ENCODE data around the gene SLC28A3.

The SLC28A3 gene

DNA sequence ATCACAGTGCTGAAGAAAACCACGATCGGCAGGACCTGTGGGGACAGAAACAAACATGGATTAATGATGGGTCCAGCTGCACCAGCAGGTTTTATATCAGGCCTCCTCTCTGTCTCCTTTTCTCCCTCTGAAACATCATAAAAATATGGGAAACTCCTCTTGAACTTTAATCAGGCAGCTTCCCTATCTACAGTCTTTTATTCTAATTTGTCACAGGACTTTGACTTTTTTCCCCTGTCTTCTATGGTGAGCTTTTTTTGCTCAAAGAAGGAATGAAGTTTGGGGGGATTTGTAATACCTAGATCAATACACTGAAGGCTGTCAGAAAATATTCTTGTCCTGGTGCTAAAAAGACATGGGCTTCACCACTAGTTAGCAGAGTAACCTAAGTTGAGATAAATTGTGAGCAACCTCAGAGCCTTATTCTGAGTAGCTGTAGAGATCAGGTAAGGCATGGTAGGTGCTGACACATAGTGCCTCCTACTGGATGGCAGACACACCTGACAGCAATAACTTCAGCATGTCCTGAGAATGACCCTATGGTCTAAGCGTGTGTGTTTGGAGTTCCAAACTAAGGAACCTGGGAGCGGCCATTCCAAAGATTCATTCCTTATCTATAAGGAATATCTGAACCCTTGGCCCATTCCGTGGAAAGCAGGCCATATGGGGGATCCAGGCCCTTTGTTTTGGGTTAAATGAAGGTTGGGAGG is 46.2 kb downstream of the SLC28A3 start:
- DNase-seq, result no peak

DNA sequence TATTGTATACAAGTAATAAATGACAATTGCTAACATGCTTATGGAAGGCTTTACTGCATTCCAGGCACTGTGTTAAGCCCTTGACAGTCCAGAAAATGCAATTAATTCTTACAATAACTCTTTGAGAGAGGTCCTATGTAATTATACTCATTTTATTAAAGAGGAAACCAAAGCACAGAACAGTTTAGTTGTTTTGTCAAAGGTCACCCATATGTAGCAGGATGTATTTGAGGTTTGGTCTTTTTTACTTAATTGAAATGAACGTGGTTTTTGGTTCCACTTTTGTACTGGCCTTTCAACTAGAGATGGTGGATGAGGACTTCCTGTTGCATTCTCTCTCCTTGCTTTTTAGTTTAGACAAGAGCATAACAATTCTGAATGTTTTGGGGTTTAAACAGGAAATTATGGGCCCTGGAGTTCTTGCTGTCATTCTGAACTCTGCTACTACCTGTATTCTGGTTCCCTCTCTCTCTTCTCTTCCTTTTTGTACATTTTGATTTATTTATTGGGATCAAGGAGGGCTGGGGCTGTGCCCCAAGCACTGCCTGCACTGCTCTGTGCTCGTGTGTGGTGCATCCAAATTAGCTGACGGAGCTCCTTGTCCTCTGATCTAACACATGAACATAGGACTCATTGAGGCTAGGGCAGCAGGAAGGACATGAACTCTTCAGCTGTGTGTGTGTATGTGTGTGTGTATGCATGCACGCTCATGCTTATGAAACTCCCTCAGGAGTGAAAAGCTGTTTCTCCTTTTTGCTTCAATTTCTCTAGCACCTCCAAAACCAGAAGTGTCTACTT is 47.4 kb downstream of the SLC28A3 start:
- DNase-seq, result peak in 1 of 2 donors; percentile 10

DNA sequence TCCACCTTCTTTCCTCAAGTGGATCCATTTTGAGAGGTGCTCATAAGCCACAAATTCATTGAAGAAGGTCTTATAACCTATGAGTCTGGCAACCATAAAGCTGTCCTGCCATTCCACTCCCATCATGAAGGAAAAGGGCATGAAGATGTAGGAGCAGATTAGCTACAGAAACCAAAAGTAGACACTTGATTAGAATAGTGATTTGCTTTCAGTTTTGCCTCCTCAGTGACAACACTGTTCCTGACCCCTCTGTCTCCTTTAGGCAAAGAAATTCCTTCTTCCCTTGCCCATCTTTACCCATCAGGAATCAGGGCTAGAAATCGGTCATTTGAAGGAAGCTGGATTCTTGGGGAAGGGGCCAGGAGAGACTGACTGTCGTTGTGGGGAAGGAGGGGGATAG is 55.2 kb downstream of the SLC28A3 start:
- DNase-seq, result no peak

DNA sequence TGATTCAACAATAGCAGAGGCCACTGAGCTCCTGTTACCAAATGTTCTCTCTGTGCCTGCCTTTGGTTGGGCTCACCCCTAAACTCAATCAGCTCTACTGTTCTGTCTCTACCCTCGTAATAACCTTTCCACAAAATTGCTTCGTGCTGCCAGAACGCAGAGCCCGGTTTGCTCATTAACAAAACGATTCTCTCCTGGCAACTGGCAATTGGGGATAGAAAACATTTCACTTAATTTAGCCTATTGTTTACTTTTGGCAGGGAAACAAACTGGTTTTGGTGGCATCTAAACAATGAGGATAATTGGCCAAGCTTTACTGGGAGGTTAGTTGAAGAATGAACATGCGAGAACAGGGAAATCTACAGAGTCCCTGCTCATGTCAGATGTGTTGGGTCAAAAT is 56.6 kb downstream of the SLC28A3 start:
- DNase-seq, result no peak

DNA sequence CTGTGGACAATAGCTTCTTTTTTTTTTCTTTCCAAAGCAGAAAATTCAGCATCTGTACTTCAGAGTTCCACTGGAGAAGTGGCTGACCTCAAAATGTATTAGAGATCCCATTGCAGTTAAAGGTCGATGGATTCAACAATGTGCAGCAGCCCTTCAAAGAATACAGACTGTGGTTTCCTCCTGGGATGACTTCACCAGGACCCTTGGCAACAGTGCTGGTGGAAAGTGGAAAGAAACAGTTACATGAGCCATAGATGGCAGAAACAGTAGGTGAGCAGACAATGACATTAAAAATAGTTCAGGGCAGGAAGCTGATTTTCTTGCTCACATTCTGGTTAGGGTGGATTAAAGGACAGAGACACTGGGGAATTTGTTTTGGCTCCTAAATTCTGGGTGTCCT is 62.4 kb downstream of the SLC28A3 start:
- DNase-seq, result no peak

DNA sequence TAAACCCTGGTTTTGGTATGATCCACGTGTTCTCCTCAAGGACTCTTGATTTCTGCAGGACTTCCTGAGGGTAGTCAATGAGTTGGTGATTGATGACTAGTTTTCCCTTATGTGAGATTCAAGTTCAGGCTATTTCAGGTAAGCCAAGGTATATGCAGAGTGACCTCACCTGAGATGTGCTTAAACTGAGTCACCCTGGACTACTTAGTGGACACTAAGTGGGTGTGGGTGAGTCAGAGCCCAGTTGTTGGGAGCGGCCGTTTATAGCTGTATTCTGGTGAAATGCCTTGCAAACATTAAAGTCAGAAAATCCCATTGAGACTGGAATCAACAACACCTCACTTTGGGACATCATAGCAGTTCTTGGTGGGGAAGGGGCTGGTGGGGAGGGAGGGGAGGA is 62.9 kb downstream of the SLC28A3 start:
- no peak for DNase-seq

DNA sequence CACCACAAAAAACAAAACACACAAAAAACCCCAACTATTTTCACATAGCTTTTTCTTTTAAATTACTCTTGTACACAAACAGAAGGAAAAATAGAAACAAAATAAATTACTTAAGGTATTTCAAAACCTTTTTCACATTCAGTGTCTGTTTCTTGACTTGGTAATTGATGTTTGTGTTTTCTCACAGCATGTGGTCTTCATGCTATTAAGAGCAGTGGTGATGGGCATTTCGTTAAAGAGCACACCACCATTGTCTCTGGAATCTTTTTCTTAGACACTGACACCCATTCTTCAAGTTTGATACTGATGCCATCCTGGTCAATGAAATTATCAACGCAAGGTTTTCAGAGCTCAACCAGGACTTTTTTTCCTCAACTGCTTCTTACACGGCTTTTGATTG is 63.8 kb downstream of the SLC28A3 start:
- no peak for DNase-seq

DNA sequence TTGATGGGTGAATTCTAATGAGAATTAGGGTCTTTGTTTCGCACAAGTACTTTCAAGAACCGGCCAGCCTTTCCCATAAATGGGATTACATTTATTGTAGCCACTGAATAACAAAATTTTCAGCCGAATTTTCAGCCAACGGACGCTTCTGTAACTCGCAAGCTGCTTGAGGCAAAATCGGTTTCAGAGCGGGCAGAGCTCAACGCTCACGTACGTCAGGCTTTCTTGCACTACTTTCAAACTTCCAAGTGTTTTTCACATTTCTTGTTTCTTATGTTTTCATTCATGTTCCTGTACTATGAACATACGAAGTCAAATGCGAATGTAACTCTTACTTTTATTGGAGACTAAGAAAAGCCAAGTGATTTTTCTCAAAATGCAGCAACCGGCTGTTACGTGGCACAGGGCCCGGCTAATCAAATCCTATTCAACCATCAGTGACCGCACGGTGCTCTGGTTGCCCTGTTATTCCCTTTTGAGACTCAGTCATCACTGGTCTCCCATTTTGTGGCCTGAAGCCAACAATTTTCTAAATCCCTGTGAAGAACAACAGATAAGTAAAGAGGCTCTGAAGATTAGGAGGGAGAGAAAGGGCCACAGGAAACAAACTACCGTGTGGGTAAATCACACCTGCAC is 68.5 kb downstream of the SLC28A3 start:
- DNase-seq, result no peak

DNA sequence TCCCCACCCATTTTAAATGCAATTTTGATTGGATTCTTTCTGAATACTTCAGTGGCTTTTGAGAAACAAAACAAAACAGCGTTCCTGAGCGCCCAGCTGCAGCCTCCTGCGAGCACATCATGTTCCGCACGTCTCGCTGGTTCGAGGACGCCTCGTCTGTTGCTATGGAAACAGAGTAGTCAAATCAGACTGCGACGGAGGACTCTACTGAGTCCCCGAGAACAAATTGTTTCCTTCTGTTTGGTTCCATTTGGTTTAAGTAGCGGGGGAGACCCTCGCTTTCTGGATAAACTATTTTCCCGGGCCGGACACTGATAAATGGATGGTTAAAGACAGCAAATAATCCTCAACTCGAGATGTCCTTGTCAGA is 69.0 kb downstream of the SLC28A3 start:
- peak; percentile 22 to 69 for DNase-seq

DNA sequence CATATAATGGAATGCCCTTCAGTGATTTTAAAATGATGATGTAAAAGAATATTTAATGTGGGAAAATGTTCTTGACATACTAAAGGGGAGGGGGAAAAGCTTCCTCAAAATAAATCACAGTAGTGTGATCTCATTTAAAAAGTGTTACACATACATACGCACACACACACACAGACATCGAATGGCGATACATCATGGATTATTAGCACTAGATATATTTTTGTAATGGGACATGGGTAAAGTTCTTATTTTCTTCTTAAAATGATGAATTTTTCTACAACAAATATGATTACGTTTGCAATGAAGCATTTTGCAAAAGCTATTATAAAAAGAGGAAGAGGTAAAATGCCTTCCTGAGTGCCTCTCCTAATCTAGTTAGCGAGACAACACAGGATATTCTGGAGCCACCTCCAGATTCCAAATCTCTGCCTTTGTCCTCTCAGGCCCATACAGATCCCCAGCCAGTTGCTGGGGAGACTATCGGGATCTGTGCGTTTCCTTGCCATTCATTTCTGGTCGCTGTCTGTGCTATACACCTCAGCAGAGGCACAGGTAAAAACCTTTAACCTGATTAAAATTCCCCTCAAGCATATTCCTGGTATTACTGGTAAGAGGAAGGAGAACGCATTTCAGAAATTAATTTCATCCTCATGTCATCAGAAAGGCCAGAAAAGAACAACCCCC is 69.6 kb downstream of the SLC28A3 start:
- DNase-seq, result no peak

DNA sequence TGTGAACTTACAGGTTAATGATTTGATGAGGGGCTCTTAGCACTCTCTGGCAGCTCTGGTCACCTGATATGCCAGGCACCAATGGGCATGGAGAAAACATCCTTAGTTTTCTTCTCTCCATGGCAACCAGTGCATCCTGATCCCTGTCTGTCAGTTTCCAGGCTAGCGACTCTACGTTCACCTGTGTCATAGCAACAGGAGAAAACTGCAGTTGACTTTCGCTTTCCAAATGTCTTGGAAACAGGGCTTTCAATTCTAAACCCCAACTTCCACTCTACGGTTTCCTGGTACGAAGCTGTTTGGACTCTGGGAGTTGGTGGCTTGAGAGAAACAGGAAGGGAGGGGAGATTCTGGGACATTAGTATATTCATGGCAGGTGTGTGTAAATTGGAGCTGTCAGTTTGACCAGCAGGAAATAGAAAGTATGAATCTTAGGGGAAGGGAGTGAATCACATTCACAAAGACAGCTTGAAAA is 74.4 kb downstream of the SLC28A3 start:
- peak in 1 of 2 donors; percentile 7 for DNase-seq

DNA sequence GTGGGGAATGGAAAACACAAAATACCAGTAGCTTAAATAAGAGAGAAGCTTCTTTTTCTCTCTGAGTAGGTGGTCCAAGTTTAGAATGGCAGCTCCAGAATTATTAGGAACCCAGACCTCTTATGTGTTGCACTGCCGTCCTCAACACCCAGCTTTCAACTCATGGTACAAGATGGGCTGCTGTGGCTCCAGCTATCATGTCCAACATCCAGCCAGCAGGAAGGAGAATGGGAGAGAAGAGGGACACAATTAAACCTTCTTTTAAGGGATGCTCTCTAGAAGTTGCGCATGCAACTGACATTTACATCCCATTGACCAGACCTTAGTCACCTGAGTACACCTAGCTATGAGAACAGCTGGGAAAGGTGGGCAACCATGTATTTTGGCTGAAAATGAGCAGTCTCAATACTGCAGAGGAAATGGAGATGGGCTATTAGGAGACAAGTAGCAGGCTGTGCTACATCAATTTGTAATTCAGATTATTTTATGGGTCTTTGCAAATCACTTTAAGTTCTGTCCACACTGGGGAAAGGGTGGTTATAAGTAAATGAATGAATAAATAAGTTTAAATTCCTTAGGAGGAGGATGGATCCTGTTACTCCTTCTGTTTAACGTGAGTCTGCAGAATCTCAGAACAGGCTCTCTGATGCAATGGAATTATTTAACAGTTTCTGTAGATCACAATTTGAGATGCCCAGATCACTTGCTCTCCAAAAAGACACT is 76.1 kb downstream of the SLC28A3 start:
- no peak for DNase-seq

DNA sequence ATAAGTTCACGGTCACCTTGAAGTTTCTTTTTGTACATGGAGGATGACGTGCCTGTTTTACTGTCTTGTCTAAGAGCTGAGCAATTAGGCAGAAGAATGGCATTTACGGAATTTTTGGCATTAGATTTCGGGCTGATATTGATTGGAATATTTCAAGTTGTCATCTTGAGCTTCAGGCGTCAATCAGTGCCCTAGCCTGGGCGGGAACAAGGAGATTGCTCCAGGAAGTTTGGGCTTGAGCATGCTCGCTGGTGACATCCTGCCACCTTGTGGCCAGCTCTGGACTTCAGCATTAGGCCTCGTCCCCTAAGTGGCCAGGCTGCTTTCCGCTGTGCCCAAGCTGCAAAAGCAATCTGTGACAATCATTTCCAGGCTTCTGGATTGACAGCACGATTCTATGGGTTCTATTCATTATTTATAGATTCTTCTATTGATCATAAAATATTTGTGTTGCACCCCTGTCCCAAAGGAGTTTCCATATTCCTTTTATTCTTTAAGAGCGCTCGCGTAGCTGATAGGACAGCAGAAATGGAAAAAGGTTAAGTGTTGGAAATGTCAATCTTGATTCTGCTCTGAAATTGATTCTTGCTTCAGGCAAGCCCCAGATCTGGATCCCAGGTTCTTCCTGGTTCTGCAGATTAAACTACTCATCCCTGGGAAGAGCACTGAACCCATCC is 79.3 kb downstream of the SLC28A3 start:
- DNase-seq, result peak; percentile 41 to 50

DNA sequence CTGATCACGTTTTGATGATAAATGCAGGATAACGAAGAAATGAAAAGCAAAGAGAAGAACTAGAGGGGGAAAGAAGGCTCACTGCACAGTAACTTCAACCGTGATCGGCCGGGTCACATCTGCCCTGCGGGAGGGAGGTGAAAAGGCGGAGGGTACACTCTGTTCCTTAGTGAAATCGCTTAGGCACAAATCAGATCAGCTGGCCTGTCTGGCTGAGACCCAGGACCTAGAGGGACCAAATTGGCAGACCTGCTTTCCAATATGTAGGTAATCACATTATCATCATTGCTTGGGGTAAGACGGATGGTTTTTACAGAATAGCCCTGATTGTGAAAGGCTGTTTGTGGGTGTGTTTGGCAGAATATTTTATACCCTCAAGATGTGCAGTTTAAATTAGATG is 82.2 kb downstream of the SLC28A3 start:
- DNase-seq, result no peak

DNA sequence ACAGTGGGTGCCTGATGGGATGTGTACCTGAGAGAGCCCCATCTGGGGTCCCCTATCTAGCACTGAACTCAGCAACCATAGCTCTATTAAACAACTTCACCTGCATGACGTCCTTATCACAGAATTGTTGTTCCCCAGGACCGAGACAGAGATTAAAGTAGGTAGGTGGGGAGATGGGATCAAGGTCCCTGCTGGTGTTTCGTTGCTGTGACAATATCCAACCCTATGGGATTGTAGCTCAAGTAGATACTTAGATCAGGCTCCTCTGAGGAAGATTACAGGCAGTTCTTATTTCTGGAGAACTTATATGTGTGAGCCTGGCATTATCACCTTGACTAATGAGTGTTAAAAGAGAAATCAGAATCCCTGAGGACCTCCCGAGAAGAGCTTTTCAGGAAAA is 84.9 kb downstream of the SLC28A3 start:
- DNase-seq, result no peak

DNA sequence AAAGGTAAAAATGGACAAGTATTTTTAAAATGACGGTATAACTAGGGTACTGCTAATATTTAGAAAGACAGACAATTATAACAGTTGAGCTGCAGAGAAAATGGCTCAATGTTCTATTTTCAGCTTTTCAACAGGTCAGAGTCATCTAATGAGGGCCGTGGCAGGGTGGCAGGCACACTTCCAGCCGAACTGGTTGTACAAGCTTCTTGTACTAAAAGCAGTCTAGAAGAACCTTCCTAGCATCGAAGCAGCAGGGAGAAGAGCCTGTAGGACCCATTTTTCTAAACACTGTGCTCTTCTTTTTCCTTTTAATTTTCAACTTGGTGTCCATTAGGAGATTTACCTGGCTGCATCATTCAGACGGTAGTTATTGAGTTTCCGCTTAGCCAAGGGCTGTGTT is 85.6 kb downstream of the SLC28A3 start:
- DNase-seq, result no peak

DNA sequence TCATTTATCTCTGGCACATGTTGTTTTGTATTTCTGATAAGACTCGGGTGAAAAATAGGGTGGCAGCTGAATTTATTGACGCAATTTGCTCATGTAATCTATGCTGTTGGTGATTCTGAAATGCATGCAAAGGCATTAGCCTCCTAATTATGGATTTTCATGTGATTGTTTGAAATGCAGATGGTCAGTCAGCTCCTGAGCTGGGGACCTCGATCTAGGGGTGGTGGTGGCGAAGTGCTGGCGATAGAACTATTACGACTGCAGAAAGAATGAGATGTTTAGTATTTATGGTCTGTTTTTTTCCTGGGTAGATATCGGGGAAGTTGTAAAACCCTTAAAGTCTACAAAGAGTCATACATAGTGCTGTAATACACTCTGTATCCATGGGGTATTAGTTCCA is 88.6 kb downstream of the SLC28A3 start:
- no peak for DNase-seq

DNA sequence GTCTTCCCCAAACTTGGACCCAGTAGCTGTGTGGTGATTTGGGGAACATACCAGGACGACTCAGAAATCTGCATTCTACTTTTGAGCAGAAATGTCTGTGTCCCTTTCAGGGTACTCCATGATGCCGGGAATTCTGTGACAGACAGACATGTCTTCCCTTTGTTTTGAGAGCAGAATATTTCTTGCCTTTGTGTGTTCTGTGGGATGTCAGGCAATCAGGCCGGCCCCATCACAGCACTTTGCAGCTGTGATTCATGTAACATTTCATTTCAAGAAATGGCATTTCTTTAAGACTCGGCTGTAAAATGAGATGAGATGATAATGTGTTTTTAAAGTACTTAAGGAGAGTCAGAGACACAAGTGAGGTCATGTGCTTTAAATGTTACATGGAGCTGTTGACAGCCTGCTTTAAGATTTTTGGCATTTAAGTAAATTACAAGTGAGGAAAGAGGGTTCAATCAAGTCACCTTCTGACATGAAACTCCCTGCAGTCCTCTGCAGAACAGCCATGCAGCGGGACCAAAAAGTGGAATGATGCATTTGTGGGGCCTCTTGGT is 98.7 kb downstream of the SLC28A3 start:
- no peak for DNase-seq

DNA sequence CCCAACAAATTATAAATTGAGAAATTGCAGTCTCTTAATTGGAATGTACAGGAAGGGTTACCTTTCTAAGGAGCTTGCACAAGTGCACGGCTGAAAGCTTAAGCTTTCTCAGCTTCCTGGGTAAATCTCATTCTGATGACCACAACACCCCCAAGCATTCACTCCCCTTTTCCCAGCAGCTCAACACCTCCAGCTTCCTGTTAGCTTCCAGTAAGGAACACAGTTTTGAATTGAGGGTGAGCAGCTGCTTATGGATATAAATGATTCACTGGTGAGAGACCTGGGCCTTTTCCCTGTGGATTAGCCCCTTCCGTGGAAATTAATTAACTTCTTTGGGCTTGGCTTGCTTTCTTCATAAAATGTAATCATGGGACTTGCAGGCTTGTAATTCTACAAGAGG is 101.2 kb downstream of the SLC28A3 start:
- DNase-seq, result no peak

DNA sequence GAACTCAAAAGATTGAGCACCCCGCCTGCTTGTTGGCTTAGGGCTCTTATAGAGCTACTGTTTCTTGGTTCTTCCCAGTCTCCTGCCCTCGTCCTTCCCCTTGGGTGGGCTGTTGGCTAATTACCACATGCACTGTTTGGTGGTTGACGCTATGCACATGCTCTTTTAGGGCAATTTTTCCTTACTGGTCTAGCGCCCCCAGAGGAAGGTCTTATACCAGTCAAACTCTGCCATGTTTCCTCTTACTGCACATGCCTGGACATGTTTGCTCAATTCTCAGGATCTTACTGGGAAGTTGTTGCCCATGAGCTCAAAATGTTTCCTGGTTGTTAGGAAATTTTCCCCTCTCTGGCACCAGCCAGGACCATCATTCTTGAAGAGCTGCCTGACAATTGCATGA is 101.9 kb downstream of the SLC28A3 start:
- DNase-seq, result no peak

DNA sequence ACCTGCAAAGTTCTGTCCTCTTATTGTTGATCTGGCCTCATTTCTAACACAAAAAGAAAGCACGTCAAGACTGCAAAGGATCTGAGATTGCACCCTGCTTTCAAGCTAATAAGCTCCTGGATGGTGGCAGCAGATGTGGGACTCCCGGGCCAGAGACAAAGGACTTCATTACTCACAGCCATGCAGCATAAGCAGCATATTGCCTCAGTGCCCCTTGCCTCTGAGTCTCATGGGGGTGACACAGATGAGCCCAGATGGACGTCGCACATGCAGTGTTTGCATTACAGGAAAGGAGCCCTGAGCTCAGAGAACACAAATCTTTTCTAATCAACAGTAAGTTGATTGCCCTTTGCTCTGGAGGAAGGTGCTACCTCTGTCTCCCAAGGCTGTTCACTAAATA is 105.0 kb downstream of the SLC28A3 start:
- no peak for DNase-seq
